Stomach (tissue), 9 donors: Measurements from ENCODE around the gene TELO2. TPM values are rescaled to one million over a fixed set of nuclear protein-coding genes. Genes with fewer than 3 reads are reported as not detected.

Experiments used
- DNase-seq, 2 donors: peaks; one replicate each; pipeline versions ENCODE4 v3.0.0 to v3.0.0-alpha.2; 2013 to 2019
- H3K27ac ChIP-seq, 5 donors: fragments of 200-600 bp in 4 of 5; sonication (generic) in 4 of 5; one replicate each; pipeline ENCODE4 v1.5.1; 2013 to 2019; ENCODE audit warnings: mild to moderate bottlenecking in 1 of 5, moderate library complexity in 1 of 5
- H3K27me3 ChIP-seq, 3 donors: fragments of 200-600 bp; sonication (generic); one replicate each; pipeline ENCODE4 v1.5.1; 2017 to 2019; ENCODE audit warnings: mixed run types in 1 of 3
- H3K36me3 ChIP-seq, 4 donors: fragments of 200-600 bp; sonication (generic); 1 replicate in 3 of 4; 2 replicates in 1 of 4; pipeline ENCODE4 v1.5.1; 2016 to 2019
- H3K4me1 ChIP-seq, 4 donors: fragments of 200-600 bp; sonication (generic); one replicate each; pipeline ENCODE4 v1.5.1; 2016 to 2019
- H3K4me3 ChIP-seq, 4 donors: fragments of 200-600 bp; sonication (generic) in 3 of 4; one replicate each; pipeline ENCODE4 v1.5.1; 2016 to 2019; ENCODE audit warnings: mild to moderate bottlenecking in 1 of 4
- H3K9me3 ChIP-seq, 4 donors: fragments of 200-600 bp; sonication (generic); one replicate each; pipeline ENCODE4 v1.5.1; 2016 to 2019
- EP300 ChIP-seq: sonication (generic); formaldehyde crosslinking; IDR thresholded peaks from one replicate; pipeline ENCODE4 v1.6.1; 2017; ENCODE audit warnings: antibody characterized with exemption
- POLR2A ChIP-seq, 4 donors: fragments of 450-650 bp; IDR thresholded peaks; one replicate each; pipeline ENCODE4 v1.6.1; 2016; ENCODE audit warnings: antibody characterized with exemption in 4 of 4, control low read depth in 2 of 4, mild to moderate bottlenecking in 1 of 4, moderate library complexity in 1 of 4
- POLR2AphosphoS5 ChIP-seq, 3 donors: sonication (generic); formaldehyde crosslinking; IDR thresholded peaks; one replicate each; pipeline ENCODE4 v1.6.1; 2016; ENCODE audit warnings: antibody characterized with exemption in 3 of 3
- WGBS, 5 donors: extraction: QIAGEN DNeasy Blood & Tissue Kit in 3 of 5; methylation state at CpG; one replicate each; pipeline versions ENCODE4 v1.1.5 to v1.1.7; 2013 to 2018; 5-methylcytosine and 5-hydroxymethylcytosine counted together
- intact Hi-C: fragments of 100-400 bp; cut with DNase I; formaldehyde crosslinking; loops from one replicate; pipeline ENCODE4 v1.15.1; 2023; ENCODE audit warnings: low total_unique reads
- polyA plus RNA-seq, 3 donors: library from polyadenylated mRNA; stranded (reverse); fragments of 200-250 nt; gene quantifications; one replicate each; pipeline ENCODE4 v1.2.3, GENCODE V29; 2013
- total RNA-seq, 5 donors: library from RNA; depleted of rRNA; stranded (reverse); fragments of >200 nt; gene quantifications; one replicate each; pipeline versions ENCODE4 v1.1.0 to v1.2.3, GENCODE V29; 2014 to 2016
- TF ChIP-seq, protein P1 (sequence below), 7 experiments: fragments of 450-650 bp in 4 of 7; fragments of 200-600 bp in 3 of 7; sonication (generic) in 3 of 7; IDR thresholded peaks; one replicate each; pipeline ENCODE4 v1.5.1; 2016 to 2019; ENCODE audit warnings: antibody characterized with exemption in 7 of 7, control low read depth in 2 of 7, mild to moderate bottlenecking in 1 of 7
- donor health status: healthy with polysubstance abuse.
- donor health status: Bipolar disorder and iron deficiency.
- donor health status: healthy.

TELO2 gene
- total and polyA plus RNA-seq, 8 donors = 12.4 to 107 (median 32.1) TPM

DNA sequence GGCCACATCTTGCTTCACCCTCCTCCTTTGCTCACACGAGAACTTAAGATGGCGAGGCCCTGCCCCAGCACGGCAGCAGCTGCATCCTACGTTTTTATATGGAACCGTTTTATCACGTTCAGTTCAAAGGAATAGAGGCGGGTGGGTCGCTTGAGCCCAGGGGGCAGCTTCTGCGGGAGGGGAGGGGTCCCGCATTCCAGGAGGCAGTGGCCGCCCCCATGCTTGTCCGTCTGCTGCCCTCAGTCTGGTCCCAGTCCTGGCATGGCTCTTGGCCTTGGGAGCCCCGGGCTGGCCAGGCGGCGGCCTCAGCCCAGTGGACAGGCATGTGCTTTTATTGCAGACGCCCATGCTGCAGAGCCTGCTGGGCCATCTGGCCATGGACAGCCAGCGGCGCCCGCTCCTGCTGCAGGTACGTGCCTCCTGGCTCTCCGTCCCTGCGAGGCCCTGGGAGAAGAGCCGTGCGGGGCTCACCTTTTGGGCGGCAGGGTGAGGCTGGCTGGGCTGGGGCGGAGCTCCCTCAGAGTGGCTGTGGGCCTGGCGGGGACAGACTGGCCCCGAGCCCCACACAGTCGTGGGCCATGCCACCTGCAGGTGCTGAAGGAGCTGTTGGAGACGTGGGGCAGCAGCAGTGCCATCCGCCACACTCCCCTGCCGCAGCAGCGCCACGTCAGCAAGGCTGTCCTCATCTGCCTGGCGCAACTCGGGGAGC is 6.8 kb downstream of the TELO2 start:
- intact Hi-C loops = no loop called here
- Histone ChIP-seq H3K27me3 (no peaks in the 10 kb centered on the region), H3K4me3 (no peak overlapping the region), H3K27ac (no peak overlapping the region), H3K9me3 (no peaks in the 10 kb centered on the region), H3K4me1 (peaks cover 0 to 9% (median 6%) of the 10 kb centered on the region in 4 donors), H3K36me3 (peaks cover 65 to 94% (median 93%) of the 10 kb centered on the region in 4 donors)
- WGBS, 5 donors = 93 to 96% (median 95%) methylated on average over 21 to 36 of the region's 36 CpGs
- DNase-seq = no peak
- TF ChIP-seq POLR2AphosphoS5 (IDR thresholded peaks at IDR 0.05) (no peak), EP300 (no peak), POLR2A (IDR thresholded peaks at IDR 0.05) (no peak)
- TF ChIP-seq, protein P1, sequence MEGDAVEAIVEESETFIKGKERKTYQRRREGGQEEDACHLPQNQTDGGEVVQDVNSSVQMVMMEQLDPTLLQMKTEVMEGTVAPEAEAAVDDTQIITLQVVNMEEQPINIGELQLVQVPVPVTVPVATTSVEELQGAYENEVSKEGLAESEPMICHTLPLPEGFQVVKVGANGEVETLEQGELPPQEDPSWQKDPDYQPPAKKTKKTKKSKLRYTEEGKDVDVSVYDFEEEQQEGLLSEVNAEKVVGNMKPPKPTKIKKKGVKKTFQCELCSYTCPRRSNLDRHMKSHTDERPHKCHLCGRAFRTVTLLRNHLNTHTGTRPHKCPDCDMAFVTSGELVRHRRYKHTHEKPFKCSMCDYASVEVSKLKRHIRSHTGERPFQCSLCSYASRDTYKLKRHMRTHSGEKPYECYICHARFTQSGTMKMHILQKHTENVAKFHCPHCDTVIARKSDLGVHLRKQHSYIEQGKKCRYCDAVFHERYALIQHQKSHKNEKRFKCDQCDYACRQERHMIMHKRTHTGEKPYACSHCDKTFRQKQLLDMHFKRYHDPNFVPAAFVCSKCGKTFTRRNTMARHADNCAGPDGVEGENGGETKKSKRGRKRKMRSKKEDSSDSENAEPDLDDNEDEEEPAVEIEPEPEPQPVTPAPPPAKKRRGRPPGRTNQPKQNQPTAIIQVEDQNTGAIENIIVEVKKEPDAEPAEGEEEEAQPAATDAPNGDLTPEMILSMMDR (IDR thresholded peaks at IDR 0.05) = no peak

DNA sequence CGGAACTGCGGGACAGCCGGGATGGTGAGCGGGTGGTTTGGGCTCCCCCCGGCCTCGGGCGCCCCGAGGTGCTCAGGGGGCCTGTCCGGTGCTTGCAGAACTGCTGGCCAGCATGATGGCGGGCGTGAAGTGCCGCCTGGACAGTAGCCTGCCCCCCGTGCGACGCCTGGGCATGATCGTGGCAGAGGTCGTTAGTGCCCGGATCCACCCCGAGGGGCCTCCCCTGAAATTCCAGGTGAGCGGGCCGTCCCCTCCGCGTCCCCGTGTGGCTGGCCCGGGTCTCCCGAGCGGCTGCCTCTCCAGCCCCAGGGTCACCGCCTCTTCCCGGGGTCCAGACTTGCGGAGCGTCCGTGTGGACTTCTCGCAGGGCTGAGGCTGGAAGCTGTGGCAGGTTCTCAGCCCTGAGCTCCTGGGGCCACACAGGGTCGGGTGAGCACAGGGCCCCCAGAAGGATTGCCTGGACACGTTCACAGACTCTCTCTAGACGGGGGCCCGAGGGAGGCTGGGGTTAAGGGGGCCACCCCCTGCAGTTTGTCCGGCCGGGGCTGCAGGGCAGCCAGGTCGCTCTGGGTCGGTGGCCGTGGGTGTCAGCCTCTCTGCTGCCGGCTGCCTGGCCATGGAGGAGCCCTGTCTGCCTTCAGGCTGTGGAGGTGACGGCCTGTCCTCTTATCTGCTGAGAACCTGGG is 7.4 kb downstream of the TELO2 start:
- Histone ChIP-seq H3K27me3 (no peaks in the 10 kb centered on the region), H3K36me3 (peaks cover 65 to 93% (median 92%) of the 10 kb centered on the region in 4 donors), H3K4me1 (peaks cover 0 to 2% (median under 1%) of the 10 kb centered on the region in 4 donors), H3K9me3 (no peaks in the 10 kb centered on the region), H3K4me3 (no peak overlapping the region), H3K27ac (no peak overlapping the region)
- TF ChIP-seq, protein P1 (IDR thresholded peaks at IDR 0.05) = no peak
- TF ChIP-seq POLR2AphosphoS5 (IDR thresholded peaks at IDR 0.05) (no peak), POLR2A (IDR thresholded peaks at IDR 0.05) (no peak)
- WGBS, 5 donors = 95 to 97% (median 96%) methylated on average over 18 to 44 of the region's 44 CpGs
- DNase-seq = no peak
- intact Hi-C loops = no loop called here

DNA sequence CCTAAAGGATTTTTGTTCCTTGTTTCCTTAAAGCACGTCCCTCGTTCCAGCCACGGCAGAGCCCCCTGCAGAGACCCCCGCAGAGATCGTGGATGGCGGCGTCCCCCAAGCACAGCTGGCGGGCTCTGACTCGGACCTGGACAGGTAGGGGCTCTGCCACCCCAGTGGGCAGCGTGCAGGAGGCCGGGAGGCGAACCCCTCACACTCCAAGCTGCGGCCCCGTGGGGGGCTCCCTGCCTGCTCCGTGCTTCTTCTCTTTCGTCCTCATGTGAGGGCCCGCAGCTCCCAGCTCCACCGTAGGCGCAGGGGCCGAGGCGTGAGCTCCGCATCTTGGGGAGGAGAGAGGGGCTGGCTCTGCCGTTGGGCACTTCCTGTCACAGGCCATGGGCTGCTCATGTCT is 8.5 kb downstream of the TELO2 start:
- WGBS, 5 donors = 95 to 98% (median 98%) methylated on average over 10 to 23 of the region's 23 CpGs
- Histone ChIP-seq H3K36me3 (peaks cover 59 to 93% (median 92%) of the 10 kb centered on the region in 4 donors), H3K27ac (no peak overlapping the region), H3K4me1 (no peaks in the 10 kb centered on the region), H3K27me3 (no peaks in the 10 kb centered on the region), H3K4me3 (no peak overlapping the region), H3K9me3 (no peaks in the 10 kb centered on the region)
- TF ChIP-seq, protein P1 (IDR thresholded peaks at IDR 0.05) = no peak
- TF ChIP-seq POLR2A (IDR thresholded peaks at IDR 0.05) = no peak
- TF ChIP-seq POLR2AphosphoS5 (IDR thresholded peaks at IDR 0.05) = no peak
- TF ChIP-seq EP300 = no peak
- DNase-seq = no peak
- intact Hi-C loops = no loop called here

DNA sequence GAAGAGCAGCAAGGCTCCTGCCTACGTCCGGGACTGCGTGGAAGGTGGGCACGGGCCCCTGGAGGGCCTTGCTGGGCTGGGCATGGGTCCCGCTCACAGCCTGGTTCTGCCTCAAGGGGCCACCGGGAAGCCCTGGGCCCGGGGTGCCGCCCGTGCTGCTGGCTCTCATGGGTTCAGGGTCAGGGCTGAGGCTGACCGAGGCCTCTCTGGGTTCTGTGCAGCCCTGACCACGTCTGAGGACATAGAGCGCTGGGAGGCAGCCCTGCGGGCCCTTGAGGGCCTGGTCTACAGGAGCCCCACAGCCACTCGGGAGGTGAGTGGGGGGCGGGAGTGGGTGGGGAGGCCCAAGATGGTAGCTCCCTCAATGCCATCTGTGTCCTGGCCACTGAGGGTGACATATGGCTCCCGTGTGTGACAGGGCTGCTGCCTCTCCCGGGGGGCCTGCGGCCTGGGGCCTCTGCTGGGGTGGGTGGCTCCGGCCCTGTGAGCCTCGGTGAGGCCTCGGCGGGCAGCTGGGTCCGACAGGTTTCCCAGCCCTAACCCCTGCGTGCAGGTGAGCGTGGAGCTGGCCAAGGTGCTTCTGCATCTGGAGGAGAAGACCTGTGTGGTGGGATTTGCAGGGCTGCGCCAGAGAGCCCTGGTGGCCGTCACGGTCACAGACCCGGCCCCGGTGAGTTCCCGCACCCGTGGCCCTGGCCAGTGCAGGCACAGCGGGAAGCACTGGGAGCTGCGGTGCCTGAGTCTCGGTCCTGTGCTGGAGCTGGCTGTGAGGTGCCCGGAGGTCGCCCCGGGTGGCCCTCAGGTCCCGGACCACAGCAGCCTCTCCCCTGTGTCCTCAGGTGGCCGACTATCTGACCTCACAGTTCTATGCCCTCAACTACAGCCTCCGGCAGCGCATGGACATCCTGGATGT is 9.2 kb downstream of the TELO2 start:
- intact Hi-C loops = no loop called here
- no peaks in the 10 kb centered on the region for H3K9me3 ChIP-seq
- no peak overlapping the region for H3K4me3 ChIP-seq
- 97 to 98% (median 98%) methylated on average over 7 to 42 of the region's 42 CpGs for WGBS, 5 donors
- no peak for DNase-seq
- no peaks in the 10 kb centered on the region for H3K27me3 ChIP-seq
- no peak for TF ChIP-seq POLR2A (IDR thresholded peaks at IDR 0.05)
- TF ChIP-seq, protein P1 (IDR thresholded peaks at IDR 0.05) = no peak
- no peak for TF ChIP-seq EP300
- TF ChIP-seq POLR2AphosphoS5 (IDR thresholded peaks at IDR 0.05) = no peak
- no peak overlapping the region for H3K27ac ChIP-seq
- no peaks in the 10 kb centered on the region for H3K4me1 ChIP-seq
- H3K36me3 ChIP-seq = peaks cover 52 to 93% (median 92%) of the 10 kb centered on the region in 4 donors
